SK-N-SH (cell line): ENCODE results near the gene RRM1.

Experiments used
- CHD2 ChIP-seq: fragments of 150-350 bp; IDR thresholded peaks from 2 replicates; pipeline ENCODE4 v1.6.1; 2018; ENCODE audit warnings: low read length; ENCODE audit not compliant: partially characterized antibody
- CTCF ChIP-seq: fragments of 200-600 bp; sonication (generic); IDR thresholded peaks from 2 replicates; pipeline ENCODE4 v1.6.1; 2017; ENCODE audit warnings: antibody characterized with exemption, mild to moderate bottlenecking, moderate library complexity
- EP300 ChIP-seq, 2 experiments: IDR thresholded peaks; 2 replicates each; pipeline versions ENCODE4 v1.4.0 to v1.6.1; 2012; ENCODE audit warnings: borderline replicate concordance in 1 of 2, low read depth in 1 of 2, low read length in 1 of 2
- EZH2phosphoT487 ChIP-seq: fragments of 200-600 bp; sonication (generic); IDR thresholded peaks from 2 replicates; pipeline ENCODE4 v1.6.1; 2017; ENCODE audit warnings: low read depth, mixed run types, mild to moderate bottlenecking, antibody characterized with exemption, moderate library complexity, borderline replicate concordance
- FOXM1 ChIP-seq: IDR thresholded peaks from 2 replicates; pipeline ENCODE4 v1.4.0; 2012; ENCODE audit warnings: low read depth, mild to moderate bottlenecking
- JUND ChIP-seq: IDR thresholded peaks from 2 replicates; pipeline ENCODE4 v1.4.0; 2012
- NFIC ChIP-seq: IDR thresholded peaks from 2 replicates; pipeline ENCODE4 v1.4.0; 2012; ENCODE audit warnings: borderline replicate concordance
- POLR2AphosphoS5 ChIP-seq: IDR thresholded peaks from 2 replicates; pipeline ENCODE4 v1.6.1; 2012; ENCODE audit warnings: low read depth, low read length
- REST ChIP-seq: IDR thresholded peaks from 2 replicates; pipeline ENCODE4 v1.6.1; 2012; ENCODE audit warnings: mild to moderate bottlenecking, low read depth, low read length, moderate library complexity
- TAF1 ChIP-seq: IDR thresholded peaks from 2 replicates; pipeline ENCODE4 v1.6.1; 2012; ENCODE audit warnings: low read depth, mild to moderate bottlenecking, low read length, moderate library complexity, borderline replicate concordance
- TCF12 ChIP-seq: IDR thresholded peaks from 2 replicates; pipeline ENCODE4 v1.4.0; 2012

GRCh38 chr11:4164884-4165590 is 70.4 kb downstream of the RRM1 start:
- TF ChIP-seq REST (no peak), TAF1 (no peak), NFIC (no peak), CTCF (no peak), JUND (no peak), CHD2 (no peak), POLR2AphosphoS5 (no peak), EP300 (IDR thresholded peaks at IDR 0.05; ENCODE audit: borderline replicate concordance in 1 of 2, low read depth in 1 of 2, low read length in 1 of 2) (no peak), FOXM1 (no peak), EZH2phosphoT487 (no peak), TCF12 (no peak)
